Choroid plexus epithelial cell (primary cell): ENCODE data around the gene ATRNL1.

Source experiments
- DNase-seq: peaks from one replicate; pipeline ENCODE4 v3.0.0-alpha.2; 2010; ENCODE audit warnings: low read depth
- H3K4me3 ChIP-seq: 2 replicates; pipeline ENCODE4 v1.5.1; 2011; ENCODE audit warnings: low read depth, mild to moderate bottlenecking, control low read depth, low read length, moderate library complexity
- CTCF ChIP-seq: conservative IDR thresholded peaks from 2 replicates; pipeline ENCODE4 v1.5.1; 2011; ENCODE audit warnings: low read depth, mild to moderate bottlenecking, control low read depth, inconsistent platforms, low read length, moderate library complexity

Gene ATRNL1

GRCh38 chr10:115774721-115775120, 681.6 kb downstream of the ATRNL1 start:
- no peak for DNase-seq
- no peak for TF ChIP-seq CTCF

GRCh38 chr10:115777646-115778045, 684.5 kb downstream of the ATRNL1 start:
- no peak overlapping the region for H3K4me3 ChIP-seq
- no peak for TF ChIP-seq CTCF
- no peak for DNase-seq

More at GRCh38 chr10:115774721-115775120, 681.6 kb downstream of the ATRNL1 start:
- H3K4me3 ChIP-seq, result no peak overlapping the region

GRCh38 chr10:115790220-115790619, 697.1 kb downstream of the ATRNL1 start:
- TF ChIP-seq CTCF, result no peak
- DNase-seq, result no peak
- H3K4me3 ChIP-seq, result no peak overlapping the region

- TF ChIP-seq CTCF, result no peak
- H3K4me3 ChIP-seq, result no peak overlapping the region
- DNase-seq, result no peak
These were observed 702.8 kb downstream of the ATRNL1 start for GRCh38 chr10:115795964-115796363.

- DNase-seq, result no peak
- H3K4me3 ChIP-seq, result no peak overlapping the region
- TF ChIP-seq CTCF, result no peak
These were observed 708.3 kb downstream of the ATRNL1 start for GRCh38 chr10:115801457-115801856.

- no peak for TF ChIP-seq CTCF
- H3K4me3 ChIP-seq, result no peak overlapping the region
- DNase-seq, result peak; percentile 21
These were observed 708.8 kb downstream of the ATRNL1 start for GRCh38 chr10:115801992-115802391.

GRCh38 chr10:115802911-115803310, 709.7 kb downstream of the ATRNL1 start:
- DNase-seq, result no peak
- H3K4me3 ChIP-seq, result no peak overlapping the region

More at GRCh38 chr10:115802911-115803310, 709.7 kb downstream of the ATRNL1 start:
- no peak for TF ChIP-seq CTCF
